ENCODE results near the gene E2F4.

GRCh38 chr16:67166110-67166547, 25.8 kb upstream of the E2F4 start:
- TF ChIP-seq POLR2A (IDR thresholded peaks at IDR 0.05), result no peak
- TF ChIP-seq, protein P1, sequence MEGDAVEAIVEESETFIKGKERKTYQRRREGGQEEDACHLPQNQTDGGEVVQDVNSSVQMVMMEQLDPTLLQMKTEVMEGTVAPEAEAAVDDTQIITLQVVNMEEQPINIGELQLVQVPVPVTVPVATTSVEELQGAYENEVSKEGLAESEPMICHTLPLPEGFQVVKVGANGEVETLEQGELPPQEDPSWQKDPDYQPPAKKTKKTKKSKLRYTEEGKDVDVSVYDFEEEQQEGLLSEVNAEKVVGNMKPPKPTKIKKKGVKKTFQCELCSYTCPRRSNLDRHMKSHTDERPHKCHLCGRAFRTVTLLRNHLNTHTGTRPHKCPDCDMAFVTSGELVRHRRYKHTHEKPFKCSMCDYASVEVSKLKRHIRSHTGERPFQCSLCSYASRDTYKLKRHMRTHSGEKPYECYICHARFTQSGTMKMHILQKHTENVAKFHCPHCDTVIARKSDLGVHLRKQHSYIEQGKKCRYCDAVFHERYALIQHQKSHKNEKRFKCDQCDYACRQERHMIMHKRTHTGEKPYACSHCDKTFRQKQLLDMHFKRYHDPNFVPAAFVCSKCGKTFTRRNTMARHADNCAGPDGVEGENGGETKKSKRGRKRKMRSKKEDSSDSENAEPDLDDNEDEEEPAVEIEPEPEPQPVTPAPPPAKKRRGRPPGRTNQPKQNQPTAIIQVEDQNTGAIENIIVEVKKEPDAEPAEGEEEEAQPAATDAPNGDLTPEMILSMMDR (IDR thresholded peaks at IDR 0.05), result no peak
- TF ChIP-seq POLR2AphosphoS5 (IDR thresholded peaks at IDR 0.05), result no peak

Data from stomach (tissue), 4 donors.